HG02678 (cell line): Measurements from ENCODE around the gene CSF3.
A peak's percentile ranks its signal among the peaks of the same experiment; 100 is the strongest.

Experiments
- ATAC-seq: cut with Tn5 transposase; IDR thresholded peaks from one replicate; pipeline ENCODE4 v1.9.1; 2021; ENCODE audit warnings: mild to moderate bottlenecking, moderate library complexity; ENCODE audit not compliant: unreplicated experiment

CSF3 gene

GRCh38 chr17:40022961-40023541, 7.8 kb downstream of the CSF3 start:
- ATAC-seq = no peak

- no peak for ATAC-seq
Measured at GRCh38 chr17:40023590-40024292, 8.5 kb downstream of the CSF3 start.

DNA sequence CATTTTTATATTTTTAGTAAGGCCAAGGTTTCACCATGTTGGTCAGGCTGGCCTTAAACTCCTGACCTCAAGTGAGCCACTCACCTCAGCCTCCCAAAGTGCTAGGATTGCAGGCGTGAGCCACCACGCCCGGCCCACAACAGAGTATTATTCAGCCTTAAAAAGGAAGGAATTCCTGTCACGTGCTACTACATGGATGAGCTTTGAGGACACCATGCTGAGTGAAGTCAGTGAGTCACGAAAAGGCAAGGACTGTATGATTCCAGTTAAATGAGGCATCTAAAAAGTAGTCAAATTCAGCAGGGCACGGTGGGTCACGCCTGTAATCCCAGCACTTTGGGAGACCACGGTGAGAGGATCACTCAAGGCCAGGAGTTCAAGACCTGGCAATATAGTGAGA, 9.7 kb downstream of the CSF3 start:
- no peak for ATAC-seq

- no peak for ATAC-seq
Measured at GRCh38 chr17:40025559-40025958, 10.3 kb downstream of the CSF3 start.

DNA sequence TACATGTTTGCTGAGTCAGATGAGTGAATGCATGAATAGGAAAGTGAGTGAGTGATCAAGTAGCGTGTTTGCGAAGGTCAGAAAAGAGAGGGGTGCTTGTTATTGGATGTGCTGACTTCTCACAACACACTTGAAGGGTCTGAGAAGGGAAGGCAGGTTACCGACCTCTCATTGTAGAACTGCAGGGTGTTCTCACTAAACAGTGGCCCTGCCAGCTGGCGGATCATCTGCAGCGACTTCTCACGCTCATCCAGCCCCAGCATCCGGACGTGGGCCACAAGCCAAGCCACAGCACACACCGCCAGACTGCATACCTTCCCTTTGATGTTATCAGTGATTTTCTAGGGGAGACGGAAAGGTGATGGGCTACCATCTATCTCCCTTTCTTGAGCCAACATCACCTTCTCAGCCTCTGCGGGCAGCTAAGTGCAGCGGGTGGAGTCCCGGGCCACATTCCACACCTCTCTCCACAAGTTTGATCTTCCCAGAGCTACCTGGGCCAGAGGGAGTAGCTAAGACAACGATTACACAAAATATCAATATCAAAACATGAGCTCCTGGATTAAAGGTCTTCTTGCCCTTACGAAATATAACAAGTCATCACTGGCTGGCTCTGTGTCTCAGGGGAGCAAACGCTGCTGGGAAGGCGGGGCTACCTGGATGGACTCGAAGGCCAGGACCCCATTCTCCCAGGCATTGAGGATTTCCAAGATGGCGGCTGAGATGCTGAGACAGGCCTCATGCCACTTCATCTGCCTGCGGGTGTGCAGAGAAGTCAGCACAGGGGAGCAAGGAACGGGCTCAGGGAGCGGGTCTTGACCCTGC, 11.0 kb downstream of the CSF3 start:
- ATAC-seq = no peak

DNA sequence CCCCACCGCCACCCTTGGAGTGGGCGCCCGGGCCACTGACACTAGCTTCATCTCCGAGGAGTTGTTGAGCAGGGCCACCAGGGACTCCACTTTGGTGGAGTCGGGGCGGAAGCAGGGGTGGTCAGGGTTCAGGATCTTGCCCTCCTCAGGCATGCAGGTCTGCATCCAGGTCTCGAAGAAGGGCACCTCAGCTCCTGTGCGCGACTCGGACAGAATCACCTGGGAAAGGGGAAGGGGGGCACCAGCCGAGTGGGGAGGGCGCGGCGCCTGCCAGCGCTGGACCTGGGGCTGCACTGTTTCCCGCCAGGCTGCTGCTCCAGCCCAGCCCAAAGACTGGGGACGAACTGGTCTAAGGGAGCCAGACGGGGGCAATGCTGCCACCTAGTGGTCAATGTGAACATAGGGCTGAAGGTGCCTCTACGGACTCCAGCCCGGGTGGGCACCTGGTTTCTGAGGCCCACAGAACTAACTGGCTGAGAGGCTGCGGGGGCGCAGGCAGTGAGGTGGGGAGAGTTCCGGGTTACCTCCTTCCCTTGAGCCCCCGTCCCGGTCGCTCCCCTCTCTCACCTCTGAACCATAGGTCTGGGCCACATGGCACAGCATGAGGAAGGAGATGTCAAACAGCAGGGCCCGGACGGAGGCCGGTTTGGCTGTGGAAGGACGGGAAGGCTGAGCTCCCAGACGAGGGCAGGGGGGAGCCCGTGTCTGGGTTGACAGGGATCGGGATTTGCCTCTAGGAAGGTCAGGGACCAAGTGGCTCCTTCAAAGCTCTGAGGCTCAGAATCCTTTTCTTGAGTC, 11.8 kb downstream of the CSF3 start:
- ATAC-seq = peak; percentile 63

GRCh38 chr17:40027614-40028012, 12.4 kb downstream of the CSF3 start:
- no peak for ATAC-seq

DNA sequence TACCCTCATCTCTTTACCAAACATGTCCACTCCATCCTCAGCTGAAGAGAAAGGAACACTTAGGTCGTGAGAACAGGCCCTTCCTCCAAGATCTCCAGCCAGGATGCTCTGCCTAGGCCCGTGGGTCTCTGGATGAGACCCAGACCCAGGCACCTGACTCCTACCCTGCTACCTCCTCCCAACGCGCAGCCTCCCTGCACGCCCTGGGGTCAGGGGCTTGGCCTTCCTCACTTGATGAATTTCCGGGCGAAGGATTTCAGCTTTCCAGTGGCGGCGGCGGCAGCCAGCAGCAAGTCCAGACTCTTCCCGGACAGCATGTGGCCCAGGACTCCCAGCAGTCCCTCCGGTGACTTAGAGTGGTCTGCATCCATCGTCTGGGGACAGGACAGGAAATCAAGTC, 13.4 kb downstream of the CSF3 start:
- ATAC-seq = no peak

- no peak for ATAC-seq
Measured at GRCh38 chr17:40031706-40032105, 16.5 kb downstream of the CSF3 start.

GRCh38 chr17:40032322-40033320, 17.4 kb downstream of the CSF3 start:
- ATAC-seq = no peak

DNA sequence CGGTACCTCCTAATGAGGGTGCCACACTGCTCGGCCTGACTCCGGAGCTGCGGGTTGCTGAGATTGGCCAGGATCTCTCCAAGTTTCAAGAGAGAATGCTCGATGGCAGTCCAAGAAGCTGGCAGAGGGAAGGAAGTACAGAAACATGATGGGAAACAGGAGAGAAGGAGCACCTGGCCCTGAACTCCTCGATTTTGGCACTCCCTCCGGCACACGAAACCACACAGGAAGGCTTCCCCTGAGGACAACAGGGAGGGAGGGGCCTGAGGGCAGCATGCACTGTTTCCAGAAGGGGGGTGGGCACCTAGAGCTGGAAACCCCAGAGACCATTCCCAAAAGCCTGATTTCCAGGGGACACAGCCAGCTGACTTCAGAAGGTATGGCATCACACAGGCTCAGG, 18.1 kb downstream of the CSF3 start:
- ATAC-seq = no peak

DNA sequence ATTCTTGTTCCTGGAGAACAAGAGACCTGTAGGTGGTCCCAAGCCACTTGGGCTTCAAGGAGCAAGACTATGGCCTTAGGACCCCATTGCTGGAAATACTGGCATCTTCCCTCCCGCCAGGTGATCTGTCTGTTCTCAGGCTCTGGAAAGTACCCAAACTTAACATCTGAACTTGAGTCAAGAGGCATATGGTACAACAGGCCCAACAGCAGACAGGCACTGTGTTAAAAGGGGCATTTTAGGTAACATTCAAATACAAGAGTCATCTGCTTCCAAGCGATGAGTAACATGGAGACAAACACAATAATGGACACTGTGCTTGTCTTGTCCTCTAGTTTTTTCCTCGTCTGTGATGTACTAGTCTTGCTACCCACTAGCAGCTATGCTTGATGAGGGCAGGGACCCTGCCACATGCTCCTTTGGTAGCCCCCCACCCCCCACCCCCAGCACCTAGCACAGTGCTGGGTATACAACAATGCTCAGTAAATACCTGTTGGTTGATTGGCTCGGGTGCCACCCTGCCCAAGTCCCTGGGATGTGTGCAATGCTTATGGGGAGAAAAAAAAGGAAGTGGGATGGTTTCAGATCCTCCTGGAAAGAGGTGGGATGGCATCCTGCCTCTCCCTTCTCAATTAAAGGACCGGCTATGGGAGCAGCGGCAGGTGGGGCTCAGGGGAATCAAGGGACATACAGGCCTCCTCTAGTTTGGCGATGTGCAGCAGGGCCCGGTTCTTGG, 19.4 kb downstream of the CSF3 start:
- ATAC-seq = no peak

- ATAC-seq = no peak
Measured at GRCh38 chr17:40035162-40035559, 19.9 kb downstream of the CSF3 start.

DNA sequence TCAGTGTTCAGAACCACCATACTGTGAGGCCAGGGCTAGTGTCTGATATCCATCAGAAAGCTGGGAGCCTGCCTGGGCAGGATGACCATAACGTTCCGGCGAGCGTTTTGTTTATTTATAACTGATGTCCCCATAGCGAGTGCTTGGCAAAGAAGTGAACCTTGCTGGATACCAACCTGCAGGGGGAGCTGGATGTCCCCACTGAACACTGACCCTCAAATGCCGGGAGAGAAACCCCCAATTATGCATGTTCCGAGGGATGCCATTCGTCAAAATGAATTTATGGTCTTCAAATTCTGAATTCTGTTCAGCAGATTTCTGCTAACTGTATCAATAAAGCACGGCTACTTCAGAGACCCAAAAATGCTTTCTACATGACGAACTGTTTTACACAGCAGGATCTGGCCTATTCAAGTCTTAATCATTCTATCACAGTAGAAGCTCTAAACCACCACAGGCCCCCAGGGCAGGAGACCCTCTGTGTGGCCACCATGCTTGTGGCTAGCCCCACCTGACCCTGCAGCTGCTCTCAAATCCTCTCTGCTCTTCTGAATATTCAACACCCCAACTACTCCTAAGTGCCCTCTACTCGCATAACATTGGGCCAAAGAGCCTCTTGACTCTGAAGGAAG, 23.8 kb downstream of the CSF3 start:
- ATAC-seq = no peak

GRCh38 chr17:40041196-40041595, 26.0 kb downstream of the CSF3 start:
- no peak for ATAC-seq

GRCh38 chr17:40056379-40057015, 41.3 kb downstream of the CSF3 start:
- no peak for ATAC-seq

DNA sequence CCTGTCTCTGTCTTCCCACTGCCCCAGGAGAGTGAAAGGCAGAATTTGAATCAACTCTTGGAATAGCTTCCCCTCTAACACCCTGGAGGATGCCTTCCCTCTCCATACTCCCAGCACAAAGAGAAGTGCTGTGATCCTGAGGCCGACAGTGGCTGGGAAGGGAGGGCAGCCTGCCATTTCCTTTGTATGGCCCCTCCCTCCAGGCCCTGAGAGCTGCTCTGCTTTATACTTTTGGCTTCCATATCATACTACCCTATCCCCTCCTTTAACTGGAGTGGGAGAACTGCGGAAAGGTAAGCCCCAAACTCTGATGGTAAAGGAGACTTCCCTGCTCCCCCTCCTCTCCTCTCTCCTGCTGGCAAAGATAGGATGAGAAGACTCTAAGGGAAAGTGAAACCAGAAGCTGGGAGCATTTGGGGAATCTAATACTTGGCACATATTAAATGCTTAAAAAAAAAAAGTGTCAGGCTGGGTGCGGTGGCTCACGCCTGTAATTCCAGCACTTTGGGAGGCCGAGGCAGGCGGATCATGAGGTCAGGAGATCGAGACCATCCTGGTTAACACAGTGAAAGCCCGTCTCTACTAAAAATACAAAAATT, 43.0 kb downstream of the CSF3 start:
- ATAC-seq = no peak

GRCh38 chr17:40058865-40059264, 43.6 kb downstream of the CSF3 start:
- no peak for ATAC-seq
